PC-3 (cell line): ENCODE results near the gene GPBAR1. TPM values are rescaled to one million over a fixed set of nuclear protein-coding genes. Genes with fewer than 3 reads are reported as not detected.

Experiments used
- ATAC-seq: fragments of 200-7000 bp; cut with Tn5 transposase; 2 replicates; pipeline ENCODE4 v1.9.1; 2020; ENCODE audit warnings: mild to moderate bottlenecking, moderate library complexity
- BruUV-seq: library from RNA; stranded (reverse); fragments of 400-500 nt; replicated peaks from 2 replicates; lab custom pipeline; 2021; lab: Mats Ljungman, UMichigan
- CTCF ChIA-PET: fragments of 300-600 bp; sonication (Branson Sonifier 250); formaldehyde crosslinking; loops from one replicate; lab custom pipeline; 2022; ENCODE audit warnings: antibody characterized with exemption; lab: Charles Lee
- POLR2A ChIA-PET: fragments of 300-600 bp; sonication (Branson Sonifier 250); formaldehyde crosslinking; loops from one replicate; lab custom pipeline; 2022; ENCODE audit warnings: antibody characterized with exemption; ENCODE audit not compliant: unreplicated experiment; lab: Charles Lee
- DNase-seq: peaks from one replicate; pipeline ENCODE4 v3.0.0-alpha.2; 2015
- H2AFZ ChIP-seq: fragments of 300-600 bp; sonication (generic); 2 replicates; pipeline ENCODE4 v1.6.0; 2016; ENCODE audit warnings: antibody characterized with exemption, low read length
- H3F3A ChIP-seq: fragments of 300-600 bp; sonication (generic); one replicate; pipeline ENCODE4 v1.6.0; 2017; ENCODE audit warnings: antibody characterized with exemption, low read length, control low read depth, mild to moderate bottlenecking; ENCODE audit not compliant: unreplicated experiment
- H3K27ac ChIP-seq: fragments of 300-600 bp; sonication (generic); 2 replicates; pipeline ENCODE4 v1.5.1; 2016; ENCODE audit warnings: mild to moderate bottlenecking, low read length
- H3K27me3 ChIP-seq: fragments of 300-600 bp; sonication (generic); 2 replicates; pipeline ENCODE4 v1.6.1; 2016; ENCODE audit warnings: low read length, mixed read lengths
- H3K36me3 ChIP-seq: fragments of 300-600 bp; sonication (generic); 2 replicates; pipeline ENCODE4 v1.6.1; 2016; ENCODE audit warnings: low read depth, mixed run types, low read length, mixed read lengths
- H3K4me1 ChIP-seq: fragments of 300-600 bp; sonication (generic); 2 replicates; pipeline ENCODE4 v1.5.1; 2016; ENCODE audit warnings: low read length; ENCODE audit not compliant: insufficient read depth
- H3K4me2 ChIP-seq: fragments of 300-600 bp; sonication (generic); 2 replicates; pipeline ENCODE4 v1.6.0; 2016; ENCODE audit warnings: low read length
- H3K4me3 ChIP-seq: fragments of 300-600 bp; sonication (generic); 2 replicates; pipeline ENCODE4 v1.5.1; 2016; ENCODE audit warnings: mild to moderate bottlenecking, low read length, mixed read lengths
- H3K79me2 ChIP-seq: fragments of 300-600 bp; sonication (generic); 2 replicates; pipeline ENCODE4 v1.6.1; 2017; ENCODE audit warnings: low read length, mixed read lengths
- H3K9ac ChIP-seq: fragments of 300-600 bp; sonication (generic); 2 replicates; pipeline ENCODE4 v1.6.0; 2016; ENCODE audit warnings: mild to moderate bottlenecking, low read length
- H3K9me2 ChIP-seq: fragments of 300-600 bp; sonication (generic); replicated peaks from 2 replicates; pipeline ENCODE4 v1.6.1; 2016; ENCODE audit warnings: mixed run types, low read length, mixed read lengths
- H3K9me3 ChIP-seq: fragments of 300-600 bp; sonication (generic); 2 replicates; pipeline ENCODE4 v1.6.1; 2016; ENCODE audit warnings: low read length, mixed read lengths
- H4K20me1 ChIP-seq: fragments of 300-600 bp; sonication (generic); 2 replicates; pipeline ENCODE4 v1.6.1; 2016; ENCODE audit warnings: low read length, mixed read lengths
- EZH2 ChIP-seq: fragments of 300-600 bp; sonication (generic); IDR thresholded peaks from one replicate; pipeline ENCODE4 v1.6.1; 2017; ENCODE audit warnings: antibody characterized with exemption, mild to moderate bottlenecking, low read length; ENCODE audit not compliant: unreplicated experiment
- EZH2phosphoT487 ChIP-seq: fragments of 300-600 bp; sonication (generic); IDR thresholded peaks from 2 replicates; pipeline ENCODE4 v1.6.1; 2018; ENCODE audit warnings: mild to moderate bottlenecking, antibody characterized with exemption, low read length, borderline replicate concordance
- intact Hi-C: fragments of 100-400 bp; cut with micrococcal nuclease; formaldehyde crosslinking; loops from 2 replicates; pipeline ENCODE4 v1.9.0; 2023
- total RNA-seq: library from RNA; depleted of rRNA; stranded (reverse); fragments of >200 nt; gene quantifications from 2 replicates; pipeline ENCODE4 v1.2.3, GENCODE V29; 2014
- TF ChIP-seq, protein P1 (sequence below): fragments of 300-600 bp; sonication (generic); conservative IDR thresholded peaks from 2 replicates; pipeline ENCODE4 v1.5.1; 2017; ENCODE audit warnings: antibody characterized with exemption, low read depth, mild to moderate bottlenecking, low read length

GPBAR1 gene
- total RNA-seq, 1 experiment from 2014 or later: 0.18 TPM

- BruUV-seq: no TSS peak
- intact Hi-C loops: loop anchor here (2.0 kb wide), 1 partner anchor 85 kb away; no protein-coding TSS in a partner anchor
These were observed 10.6 kb downstream of the GPBAR1 start for GRCh38 chr2:218271487-218271797.

DNA sequence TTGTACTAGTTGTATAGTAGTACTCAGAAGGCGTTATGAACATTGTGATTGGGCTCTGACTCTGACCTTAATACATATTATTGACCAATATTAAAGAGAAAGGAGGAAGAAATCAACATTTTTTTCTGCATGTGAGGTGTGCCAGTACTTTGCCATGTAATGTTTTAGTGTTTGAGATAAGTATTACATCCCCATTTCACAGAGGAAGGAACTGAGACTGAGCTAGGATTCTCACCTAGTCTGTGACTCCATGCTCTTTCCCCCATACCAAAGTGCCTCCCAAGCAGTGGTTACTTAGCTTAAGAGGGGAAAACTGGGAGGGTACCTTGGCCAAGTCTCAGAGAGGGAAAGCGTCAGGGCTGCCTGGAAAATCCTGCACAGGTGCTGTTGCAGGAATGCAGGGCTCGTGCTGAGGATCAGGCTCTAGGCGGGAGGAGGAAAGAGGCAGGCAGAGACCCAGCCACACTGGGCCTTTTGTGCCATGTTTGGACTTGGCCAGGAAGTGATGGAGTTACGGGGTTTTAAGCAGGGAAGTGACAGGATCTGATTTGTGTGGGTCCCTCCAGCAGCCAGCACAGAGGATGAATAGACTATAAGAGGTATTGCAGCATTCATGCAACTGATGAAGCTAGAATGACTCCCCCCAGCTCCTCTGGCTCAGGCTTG lies 11.2 kb downstream of the GPBAR1 start:
- Histone ChIP-seq H3F3A (no peaks in the 10 kb centered on the region), H3K79me2 (peaks cover 39% of the 10 kb centered on the region), H3K4me2 (peak overlapping the region; percentile 97), H3K36me3 (peaks cover 27% of the 10 kb centered on the region; the same call in 1 of the 2 replicates), H3K27ac (no peak overlapping the region), H3K9ac (peak overlapping the region; percentile 79), H3K9me2 (no peaks in the 10 kb centered on the region), H3K4me1 (peaks cover 19% of the 10 kb centered on the region), H2AFZ (0 out of 2 replicates have a peak overlapping the region, but pooled peaks have one; percentile 79), H3K4me3 (peak overlapping the region; percentile 87), H3K9me3 (no peaks in the 10 kb centered on the region), H4K20me1 (no peaks in the 10 kb centered on the region), H3K27me3 (no peaks in the 10 kb centered on the region)
- TF ChIP-seq, protein P1, sequence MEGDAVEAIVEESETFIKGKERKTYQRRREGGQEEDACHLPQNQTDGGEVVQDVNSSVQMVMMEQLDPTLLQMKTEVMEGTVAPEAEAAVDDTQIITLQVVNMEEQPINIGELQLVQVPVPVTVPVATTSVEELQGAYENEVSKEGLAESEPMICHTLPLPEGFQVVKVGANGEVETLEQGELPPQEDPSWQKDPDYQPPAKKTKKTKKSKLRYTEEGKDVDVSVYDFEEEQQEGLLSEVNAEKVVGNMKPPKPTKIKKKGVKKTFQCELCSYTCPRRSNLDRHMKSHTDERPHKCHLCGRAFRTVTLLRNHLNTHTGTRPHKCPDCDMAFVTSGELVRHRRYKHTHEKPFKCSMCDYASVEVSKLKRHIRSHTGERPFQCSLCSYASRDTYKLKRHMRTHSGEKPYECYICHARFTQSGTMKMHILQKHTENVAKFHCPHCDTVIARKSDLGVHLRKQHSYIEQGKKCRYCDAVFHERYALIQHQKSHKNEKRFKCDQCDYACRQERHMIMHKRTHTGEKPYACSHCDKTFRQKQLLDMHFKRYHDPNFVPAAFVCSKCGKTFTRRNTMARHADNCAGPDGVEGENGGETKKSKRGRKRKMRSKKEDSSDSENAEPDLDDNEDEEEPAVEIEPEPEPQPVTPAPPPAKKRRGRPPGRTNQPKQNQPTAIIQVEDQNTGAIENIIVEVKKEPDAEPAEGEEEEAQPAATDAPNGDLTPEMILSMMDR: no peak
- TF ChIP-seq EZH2 (no peak), EZH2phosphoT487 (no peak)
- DNase-seq (no peak), ATAC-seq (no peak)
- ChIA-PET POLR2A (interaction anchor here (1.6 kb wide), 1 partner anchor 15 kb away, joined by 13 read pairs; no protein-coding TSS in a partner anchor), CTCF (interaction anchor here (1.5 to 2.2 kb wide), 2 partner anchors 15 to 85 kb away, joined by 13 to 21 read pairs; partner anchors contain the start of gene CATIP)
- BruUV-seq: no TSS peak
- intact Hi-C loops: loop anchor here (1.0 to 2.0 kb wide), 5 partner anchors 15 to 124 kb away; partner anchors contain the start of gene CATIP

More at GRCh38 chr2:218271487-218271797, 10.6 kb downstream of the GPBAR1 start:
- ATAC-seq (no peak), DNase-seq (peak; percentile 30)
- TF ChIP-seq EZH2 (no peak), EZH2phosphoT487 (no peak)
- TF ChIP-seq, protein P1: no peak
- Histone ChIP-seq H3K27me3 (no peaks in the 10 kb centered on the region), H3K27ac (0 out of 2 replicates have a peak overlapping the region, but pooled peaks have one; percentile 2), H3K9ac (peak overlapping the region; percentile 79), H4K20me1 (no peaks in the 10 kb centered on the region), H2AFZ (peak overlapping the region; percentile 79; the same call in 1 of the 2 replicates), H3K4me3 (peak overlapping the region; percentile 87), H3K4me1 (peaks cover 19% of the 10 kb centered on the region), H3K36me3 (peaks cover 29% of the 10 kb centered on the region; the same call in 1 of the 2 replicates), H3K9me2 (no peaks in the 10 kb centered on the region), H3K9me3 (no peaks in the 10 kb centered on the region), H3F3A (no peaks in the 10 kb centered on the region), H3K79me2 (peaks cover 39% of the 10 kb centered on the region), H3K4me2 (peak overlapping the region; percentile 97)
- POLR2A ChIA-PET: no interaction called here
- CTCF ChIA-PET: no interaction called here
